Common myeloid progenitor, CD34-positive (primary cell): ENCODE results near the gene TRPT1.
A peak's percentile ranks its signal among the peaks of the same experiment; 100 is the strongest.

Source experiments
- CTCF ChIA-PET: fragments of 350-600 bp; sonication (Branson Sonifier 250); formaldehyde crosslinking; loops from one replicate; lab custom pipeline; 2021; ENCODE audit warnings: antibody characterized with exemption; lab: Charles Lee
- POLR2A ChIA-PET: fragments of 350-600 bp; sonication (Branson Sonifier 250); formaldehyde crosslinking; loops from one replicate; lab custom pipeline; 2021; ENCODE audit warnings: antibody characterized with exemption; lab: Charles Lee
- DNase-seq, 3 donors: peaks; one replicate each; pipeline versions ENCODE4 v3.0.0 to v3.0.0-alpha.2; 2013
- H3K27ac ChIP-seq, 2 experiments: 1 replicate in 1 of 2; 2 replicates in 1 of 2; pipeline ENCODE4 v1.7.0; 2013; ENCODE audit warnings: inconsistent platforms in 2 of 2, low read length in 2 of 2, mild to moderate bottlenecking in 2 of 2, low read depth in 1 of 2, moderate library complexity in 1 of 2; ENCODE audit not compliant: severe bottlenecking in 2 of 2, insufficient read depth in 1 of 2, poor library complexity in 1 of 2
- H3K27me3 ChIP-seq, 5 experiments: replicated peaks in 2 of 5; 1 replicate in 3 of 5; 2 replicates in 2 of 5; pipeline versions ENCODE4 v1.6.1 to v1.7.0; 2013; ENCODE audit warnings: low read length in 4 of 5, mild to moderate bottlenecking in 2 of 5, moderate library complexity in 2 of 5, inconsistent platforms in 1 of 5; ENCODE audit not compliant: insufficient read depth in 5 of 5, control insufficient read depth in 4 of 5
- H3K36me3 ChIP-seq, 4 experiments: 1 replicate in 2 of 4; 2 replicates in 2 of 4; pipeline versions ENCODE4 v1.6.1 to v1.7.0; 2013; ENCODE audit warnings: low read length in 3 of 4, control low read depth in 1 of 4, mild to moderate bottlenecking in 1 of 4; ENCODE audit not compliant: control insufficient read depth in 4 of 4, insufficient read depth in 4 of 4
- H3K4me1 ChIP-seq, 4 experiments: 1 replicate in 3 of 4; 2 replicates in 1 of 4; pipeline versions ENCODE4 v1.6.1 to v1.7.1; 2013; ENCODE audit warnings: low read length in 3 of 4, mild to moderate bottlenecking in 3 of 4, control low read depth in 1 of 4, inconsistent platforms in 1 of 4, moderate library complexity in 1 of 4; ENCODE audit not compliant: control insufficient read depth in 4 of 4, insufficient read depth in 4 of 4; ENCODE audit errors: control extremely low read depth in 1 of 4
- H3K4me3 ChIP-seq, 7 experiments: 1 replicate in 4 of 7; 2 replicates in 3 of 7; pipeline versions ENCODE4 v1.5.1 to v1.7.0; 2013; ENCODE audit warnings: mild to moderate bottlenecking in 7 of 7, low read length in 6 of 7, moderate library complexity in 6 of 7, inconsistent platforms in 2 of 7, low read depth in 2 of 7, control low read depth in 1 of 7; ENCODE audit not compliant: insufficient read depth in 4 of 7, control insufficient read depth in 1 of 7; ENCODE audit errors: extremely low read depth in 1 of 7
- H3K9me3 ChIP-seq, 5 experiments: 1 replicate in 4 of 5; 2 replicates in 1 of 5; pipeline versions ENCODE4 v1.6.1 to v1.7.1; 2013; ENCODE audit warnings: low read length in 4 of 5, mild to moderate bottlenecking in 2 of 5, inconsistent platforms in 1 of 5, low read depth in 1 of 5, moderate library complexity in 1 of 5; ENCODE audit not compliant: control insufficient read depth in 4 of 5, insufficient read depth in 2 of 5; ENCODE audit errors: control extremely low read depth in 1 of 5
- WGBS: methylation state at CpG from one replicate; pipeline ENCODE4 v1.1.5; 2013; ENCODE audit not compliant: insufficient coverage; 5-methylcytosine and 5-hydroxymethylcytosine counted together

Gene TRPT1

GRCh38 chr11:64192434-64192833, 33.6 kb downstream of the TRPT1 start:
- 100% methylated on average over 3 of the region's 5 CpGs for WGBS
- POLR2A ChIA-PET, result no interaction called here
- Histone ChIP-seq H3K36me3 (peaks cover 24 to 64% (median 52%) of the 10 kb centered on the region in 4 experiments), H3K4me1 (peaks cover 0 to 10% (median under 1%) of the 10 kb centered on the region in 4 experiments), H3K27me3 (no peaks in the 10 kb centered on the region), H3K9me3 (no peaks in the 10 kb centered on the region), H3K27ac (peak overlapping the region in 1 of 2 experiments; percentile 6), H3K4me3 (no peak overlapping the region)
- CTCF ChIA-PET, result interaction anchor here (1.5 to 10.3 kb wide), 2 partner anchors 12 to 25 kb away, joined by 4 to 88 read pairs; partner anchors contain the start of gene FERMT3
- DNase-seq, result no peak

GRCh38 chr11:64186492-64187165, 39.4 kb downstream of the TRPT1 start:
- ChIA-PET CTCF (interaction anchor here (0.8 to 10.3 kb wide), 4 partner anchors 18 to 116 kb away, joined by 3 to 88 read pairs (median 3); partner anchors contain the start of gene FERMT3), POLR2A (interaction anchor here (1.0 to 4.1 kb wide), 4 partner anchors 9 to 58 kb away, joined by 4 to 19 read pairs (median 6); partner anchors contain the start of genes FERMT3, NUDT22 and TRPT1)
- peak in 1 of 3 donors; percentile 28 for DNase-seq
- Histone ChIP-seq H3K27ac (peak overlapping the region in 1 of 2 experiments; percentile 25), H3K27me3 (no peaks in the 10 kb centered on the region), H3K4me1 (peaks cover 0 to 36% (median 16%) of the 10 kb centered on the region in 4 experiments), H3K36me3 (peaks cover 0 to 14% (median 6%) of the 10 kb centered on the region in 4 experiments), H3K9me3 (no peaks in the 10 kb centered on the region), H3K4me3 (no peak overlapping the region)
- WGBS, result 0% methylated on average over 31 of the region's 48 CpGs

- Histone ChIP-seq H3K9me3 (no peaks in the 10 kb centered on the region), H3K27me3 (no peaks in the 10 kb centered on the region), H3K36me3 (peaks cover 0 to 14% (median 6%) of the 10 kb centered on the region in 4 experiments), H3K4me3 (peak within 1 kb of the TSS; percentile 52 to 89 (median 74)), H3K4me1 (peaks cover 3 to 44% (median 21%) of the 10 kb centered on the region in 4 experiments), H3K27ac (peak within 1 kb of the TSS; percentile 47 to 74)
- peak; percentile 100 for DNase-seq
- under 1% methylated on average over 58 of the region's 74 CpGs for WGBS
- POLR2A ChIA-PET, result interaction anchor here (0.6 to 4.1 kb wide), 9 partner anchors 10 to 1411 kb away, joined by 3 to 19 read pairs (median 5); partner anchors contain the start of genes FERMT3, MACROD1, NUDT22 and TRPT1
- CTCF ChIA-PET, result interaction anchor here (0.8 to 10.3 kb wide), 7 partner anchors 12 to 117 kb away, joined by 3 to 88 read pairs (median 3); partner anchors contain the start of gene FERMT3
Measured at GRCh38 chr11:64185693-64186491, 40.1 kb downstream of the TRPT1 start, which contains the start of gene STIP1. TSS of gene STIP1 (plus strand) at chr11:64186171. CDS start at chr11:64186262, 91 bp downstream.

- under 1% methylated on average over 51 of the region's 52 CpGs for WGBS
- ChIA-PET POLR2A (interaction anchor here (0.6 to 4.1 kb wide), 10 partner anchors 10 to 1411 kb away, joined by 3 to 19 read pairs (median 5); partner anchors contain the start of genes FERMT3, MACROD1, NUDT22 and TRPT1), CTCF (interaction anchor here (0.7 to 10.3 kb wide), 8 partner anchors 11 to 118 kb away, joined by 3 to 88 read pairs (median 3); partner anchors contain the start of gene FERMT3)
- Histone ChIP-seq H3K36me3 (peaks cover 0 to 11% (median 4%) of the 10 kb centered on the region in 4 experiments), H3K27me3 (no peaks in the 10 kb centered on the region), H3K27ac (peak overlapping the region; percentile 47 to 74), H3K4me1 (peaks cover 3 to 47% (median 21%) of the 10 kb centered on the region in 4 experiments), H3K4me3 (peak overlapping the region; percentile 52 to 89 (median 74)), H3K9me3 (no peaks in the 10 kb centered on the region)
- peak in 1 of 3 donors; percentile 40 for DNase-seq
Measured at GRCh38 chr11:64185175-64185692, 40.8 kb downstream of the TRPT1 start.

- no peaks in the 10 kb centered on the region for H3K9me3 ChIP-seq
- H3K4me3 ChIP-seq, result peak overlapping the region in 1 of 7 experiments; percentile 0
- H3K4me1 ChIP-seq, result peaks cover 3 to 43% (median 21%) of the 10 kb centered on the region in 4 experiments
- ChIA-PET CTCF (interaction anchor here (10.3 kb wide), 1 partner anchor 21 kb away, joined by 88 read pairs; the partner anchor contains the start of gene FERMT3), POLR2A (interaction anchor here (0.6 to 4.1 kb wide), 2 partner anchors 22 to 222 kb away, joined by 3 to 19 read pairs; partner anchors contain the start of gene FERMT3)
- H3K36me3 ChIP-seq, result peaks cover 0 to 13% (median 3%) of the 10 kb centered on the region in 4 experiments
- H3K27me3 ChIP-seq, result no peaks in the 10 kb centered on the region
- no peak for DNase-seq
- 96% methylated on average over 7 of the region's 7 CpGs for WGBS
- H3K27ac ChIP-seq, result no peak overlapping the region
Measured at GRCh38 chr11:64183890-64184289, 42.1 kb downstream of the TRPT1 start.
